Cardiac septum (tissue), 1 donor: ENCODE data around the gene GRM2. TPM values are rescaled to one million over a fixed set of nuclear protein-coding genes. Genes with fewer than 3 reads are reported as not detected.
"Not testable (repeated sequence)": the region's sequence is repeated elsewhere in the genome, so short reads cannot be mapped to it uniquely, and the experiment has no call there.

ENCODE experiments used
- DNase-seq: peaks from one replicate; pipeline ENCODE4 v3.0.0-alpha.2; 2020; ENCODE audit warnings: low spot score
- intact Hi-C: fragments of 100-400 bp; cut with DNase I; formaldehyde crosslinking; loops from one replicate; pipeline ENCODE4 v1.14.0; 2022
- total RNA-seq: library from RNA; stranded (reverse); fragmentation: NEBNext Ultra II Directional; extraction: Animal tissue kit (Norgen Biotek cat#: 25700); gene quantifications from one replicate; pipeline ENCODE4 v1.2.1, GENCODE V29; 2021
- donor health status: DM: no; HTN: no; CAD: no.

Gene GRM2
- total RNA-seq, 1 donor from 2014 or later, result 0.30 TPM

GRCh38 chr3:51753763-51754750, 47.2 kb downstream of the GRM2 start:
- intact Hi-C loops, DNase-seq: not testable (repeated sequence)

GRCh38 chr3:51759203-51759602, 52.3 kb downstream of the GRM2 start:
- intact Hi-C loops, result no loop called here

More at GRCh38 chr3:51759203-51759602, 52.3 kb downstream of the GRM2 start:
- DNase-seq, result no peak

Other genes with a start within 250 kb of the GRM2 start
- 15.4 TPM for gene DCAF1, start 207.1 kb upstream of the GRM2 start, total RNA-seq
- gene RAD54L2, start 168.3 kb upstream of the GRM2 start, total RNA-seq, result 16.5 TPM
- gene TEX264, start 35.8 kb upstream of the GRM2 start, total RNA-seq, result 28.8 TPM
- not detected for gene IQCF6, start 72.2 kb downstream of the GRM2 start, total RNA-seq
- not detected for gene IQCF2, start 154.5 kb downstream of the GRM2 start, total RNA-seq
- not detected for gene IQCF5, start 168.5 kb downstream of the GRM2 start, total RNA-seq
- not detected for gene IQCF1, start 196.3 kb downstream of the GRM2 start, total RNA-seq
- gene RRP9, start 234.8 kb downstream of the GRM2 start, total RNA-seq, result 9.7 TPM
- 15.2 TPM for gene PARP3, start 235.3 kb downstream of the GRM2 start, total RNA-seq
- 0.16 TPM for gene GPR62, start 248.3 kb downstream of the GRM2 start, total RNA-seq